DOHH2 (cell line): ENCODE data around the gene MNT.

ENCODE experiments used
- H3F3A ChIP-seq: fragments of 200-600 bp; sonication (generic), shearing (Covaris generic); 2 replicates; pipeline ENCODE4 v1.6.0; 2016; ENCODE audit warnings: antibody characterized with exemption, mild to moderate bottlenecking; ENCODE audit not compliant: control insufficient read depth, insufficient read depth
- H3K27ac ChIP-seq: fragments of 200-600 bp; sonication (generic); 2 replicates; pipeline ENCODE4 v1.5.1; 2014; ENCODE audit warnings: low read depth, mild to moderate bottlenecking, low read length, moderate library complexity
- H3K27me3 ChIP-seq: fragments of 200-600 bp; sonication (generic); 2 replicates; pipeline ENCODE4 v1.6.1; 2014; ENCODE audit warnings: mild to moderate bottlenecking, low read length, mixed read lengths; ENCODE audit not compliant: control insufficient read depth
- H3K36me3 ChIP-seq: fragments of 200-600 bp; sonication (generic); 2 replicates; pipeline ENCODE4 v1.6.1; 2014; ENCODE audit warnings: mild to moderate bottlenecking, low read length, moderate library complexity, mixed read lengths; ENCODE audit not compliant: control insufficient read depth
- H3K4me1 ChIP-seq: fragments of 200-600 bp; sonication (generic); 2 replicates; pipeline ENCODE4 v1.6.1; 2014; ENCODE audit warnings: mild to moderate bottlenecking, low read length, mixed read lengths; ENCODE audit not compliant: control insufficient read depth
- H3K4me2 ChIP-seq: fragments of 200-600 bp; sonication (generic); 2 replicates; pipeline ENCODE4 v1.6.0; 2014; ENCODE audit warnings: mild to moderate bottlenecking, low read length, moderate library complexity
- H3K4me3 ChIP-seq: fragments of 200-600 bp; sonication (generic); 2 replicates; pipeline ENCODE4 v1.5.1; 2014; ENCODE audit warnings: mild to moderate bottlenecking, low read length, mixed read lengths
- H3K79me2 ChIP-seq: fragments of 200-600 bp; sonication (generic); 2 replicates; pipeline ENCODE4 v1.6.1; 2014; ENCODE audit warnings: mild to moderate bottlenecking, low read length, mixed read lengths; ENCODE audit not compliant: control insufficient read depth
- H3K9me2 ChIP-seq: fragments of 200-600 bp; sonication (generic); replicated peaks from 2 replicates; pipeline ENCODE4 v1.6.1; 2014; ENCODE audit warnings: mild to moderate bottlenecking, low read length, mixed read lengths; ENCODE audit not compliant: control insufficient read depth
- H3K9me3 ChIP-seq: fragments of 200-600 bp; sonication (generic); 2 replicates; pipeline ENCODE4 v1.6.1; 2014; ENCODE audit warnings: antibody characterized with exemption, low read length, mixed read lengths; ENCODE audit not compliant: control insufficient read depth, insufficient read depth
- H4K20me1 ChIP-seq: fragments of 200-600 bp; sonication (generic); 2 replicates; pipeline ENCODE4 v1.6.0; 2014; ENCODE audit warnings: low read depth, mild to moderate bottlenecking, antibody characterized with exemption, low read length, moderate library complexity; ENCODE audit not compliant: control insufficient read depth, insufficient read depth
- CTCF ChIP-seq: fragments of 200-600 bp; sonication (generic); IDR thresholded peaks from one replicate; pipeline ENCODE4 v1.5.1; 2014; ENCODE audit warnings: antibody characterized with exemption, mild to moderate bottlenecking, low read depth, low read length; ENCODE audit not compliant: poor library complexity, severe bottlenecking
- EZH2phosphoT487 ChIP-seq: fragments of 200-600 bp; sonication (generic); IDR thresholded peaks from 2 replicates; pipeline ENCODE4 v1.6.1; 2017; ENCODE audit warnings: borderline replicate concordance, mild to moderate bottlenecking, antibody characterized with exemption, low read length, moderate library complexity, mixed read lengths

MNT gene

GRCh38 chr17:2337544-2338314 lies 63.1 kb downstream of the MNT start:
- Histone ChIP-seq H3K27me3 (no peaks in the 10 kb centered on the region), H3K79me2 (peaks cover 49% of the 10 kb centered on the region), H3K4me1 (peaks cover 36% of the 10 kb centered on the region), H3K9me2 (no peaks in the 10 kb centered on the region), H3K4me3 (peak overlapping the region; percentile 84), H3K27ac (no peak overlapping the region), H4K20me1 (peaks cover 3% of the 10 kb centered on the region; the same call in 1 of the 2 replicates), H3K9me3 (no peaks in the 10 kb centered on the region), H3K36me3 (peaks cover 35% of the 10 kb centered on the region), H3K4me2 (peak overlapping the region; percentile 99), H3F3A (peaks cover 5% of the 10 kb centered on the region; the same call in 1 of the 2 replicates)
- TF ChIP-seq CTCF: no peak
- no peak for TF ChIP-seq EZH2phosphoT487

GRCh38 chr17:2336852-2337543 lies 63.9 kb downstream of the MNT start, which contains the start of gene SGSM2:
Gene SGSM2 (plus strand): TSS chr17:2337501. CDS start chr17:2337689, 188 bp downstream.
- Histone ChIP-seq H3K79me2 (peaks cover 54% of the 10 kb centered on the region), H4K20me1 (peaks cover 3% of the 10 kb centered on the region; the same call in 1 of the 2 replicates), H3K36me3 (peaks cover 41% of the 10 kb centered on the region)

GRCh38 chr17:2336215-2336851 lies 64.5 kb downstream of the MNT start, which contains the start of gene TSR1:
Gene TSR1 (minus strand): TSS chr17:2336457. CDS start chr17:2336427, 30 bp downstream.
- peak within 1 kb of the TSS; percentile 84 for H3K4me3 ChIP-seq
- H3K4me2 ChIP-seq: peak within 1 kb of the TSS; percentile 99

More at GRCh38 chr17:2336852-2337543, 63.9 kb downstream of the MNT start, which contains the start of gene SGSM2:
- H3K4me2 ChIP-seq: peak within 1 kb of the TSS; percentile 99
- H3K4me1 ChIP-seq: peaks cover 38% of the 10 kb centered on the region
- H3K9me3 ChIP-seq: no peaks in the 10 kb centered on the region
- H3K4me3 ChIP-seq: peak within 1 kb of the TSS; percentile 84
- H3K9me2 ChIP-seq: no peaks in the 10 kb centered on the region
- TF ChIP-seq EZH2phosphoT487: no peak
- no peak for TF ChIP-seq CTCF
- no peaks in the 10 kb centered on the region for H3K27me3 ChIP-seq
- H3K27ac ChIP-seq: peak within 1 kb of the TSS; percentile 60
- peaks cover 5% of the 10 kb centered on the region; the same call in 1 of the 2 replicates for H3F3A ChIP-seq

More at GRCh38 chr17:2336215-2336851, 64.5 kb downstream of the MNT start, which contains the start of gene TSR1:
- Histone ChIP-seq H3K4me1 (peaks cover 38% of the 10 kb centered on the region), H3K27ac (peak within 1 kb of the TSS; percentile 60), H3K79me2 (peaks cover 61% of the 10 kb centered on the region), H3F3A (peaks cover 9% of the 10 kb centered on the region; the same call in 1 of the 2 replicates), H4K20me1 (peaks cover 3% of the 10 kb centered on the region), H3K9me3 (no peaks in the 10 kb centered on the region), H3K36me3 (peaks cover 48% of the 10 kb centered on the region), H3K27me3 (no peaks in the 10 kb centered on the region), H3K9me2 (no peaks in the 10 kb centered on the region)
- TF ChIP-seq CTCF (peak; percentile 20), EZH2phosphoT487 (no peak)
